Astrocyte (in vitro differentiated cells and primary cell): ENCODE data around the gene CHST11. TPM values are rescaled to one million over a fixed set of nuclear protein-coding genes. Genes with fewer than 3 reads are reported as not detected.

Source experiments
- DNase-seq: peaks from one replicate; pipeline ENCODE4 v3.0.0-alpha.2; 2010; ENCODE audit warnings: low read depth
- FAIRE-seq: peaks from 2 replicates; lab custom pipeline; 2011; peaks lifted over from hg19 to GRCh38; lab: Jason Lieb, UNC
- H2AFZ ChIP-seq: 2 replicates; pipeline ENCODE4 v1.6.0; 2012; ENCODE audit warnings: low read depth, low read length, inconsistent platforms
- H3K27ac ChIP-seq: 2 replicates; pipeline ENCODE4 v1.5.1; 2011; ENCODE audit warnings: low read depth, low read length, inconsistent platforms
- H3K27me3 ChIP-seq: 2 replicates; pipeline ENCODE4 v1.6.0; 2011; ENCODE audit warnings: low read length, inconsistent platforms; ENCODE audit not compliant: insufficient read depth
- H3K36me3 ChIP-seq: 2 replicates; pipeline ENCODE4 v1.5.1; 2011; ENCODE audit warnings: low read length, inconsistent platforms; ENCODE audit not compliant: insufficient read depth
- H3K4me1 ChIP-seq: 2 replicates; pipeline ENCODE4 v1.5.1; 2011; ENCODE audit warnings: low read length, inconsistent platforms; ENCODE audit not compliant: insufficient read depth
- H3K4me2 ChIP-seq: 2 replicates; pipeline ENCODE4 v1.6.0; 2012; ENCODE audit warnings: low read length, inconsistent platforms
- H3K4me3 ChIP-seq: 2 replicates; pipeline ENCODE4 v1.5.1; 2011; ENCODE audit warnings: low read depth, mild to moderate bottlenecking, low read length, inconsistent platforms; ENCODE audit not compliant: insufficient read depth
- H3K79me2 ChIP-seq: 2 replicates; pipeline ENCODE4 v1.6.0; 2012; ENCODE audit warnings: mild to moderate bottlenecking, low read length, inconsistent platforms; ENCODE audit not compliant: insufficient read depth
- H3K9ac ChIP-seq: 2 replicates; pipeline ENCODE4 v1.6.0; 2012; ENCODE audit warnings: mild to moderate bottlenecking, low read length, inconsistent platforms
- H3K9me3 ChIP-seq: 2 replicates; pipeline ENCODE4 v1.5.1; 2012; ENCODE audit warnings: low read depth, mild to moderate bottlenecking, low read length, inconsistent platforms; ENCODE audit not compliant: insufficient read depth
- H4K20me1 ChIP-seq: 2 replicates; pipeline ENCODE4 v1.6.0; 2012; ENCODE audit warnings: low read length, inconsistent platforms; ENCODE audit not compliant: insufficient read depth
- H3K27ac Mint-ChIP-seq: one replicate; pipeline ENCODE4 v1.8.0; 2021; ENCODE audit warnings: mild to moderate bottlenecking, mixed read lengths; ENCODE audit not compliant: unreplicated experiment
- H3K27me3 Mint-ChIP-seq: one replicate; pipeline ENCODE4 v1.8.0; 2021; ENCODE audit warnings: low read depth, mixed read lengths; ENCODE audit not compliant: unreplicated experiment
- H3K36me3 Mint-ChIP-seq: one replicate; pipeline ENCODE4 v1.8.0; 2021; ENCODE audit warnings: low read depth, mixed read lengths; ENCODE audit not compliant: unreplicated experiment
- H3K4me1 Mint-ChIP-seq: one replicate; pipeline ENCODE4 v1.8.0; 2021; ENCODE audit warnings: low read depth, mixed read lengths; ENCODE audit not compliant: unreplicated experiment
- H3K4me3 Mint-ChIP-seq: one replicate; pipeline ENCODE4 v1.8.0; 2021; ENCODE audit warnings: mild to moderate bottlenecking, moderate library complexity, mixed read lengths; ENCODE audit not compliant: unreplicated experiment
- H3K9me3 Mint-ChIP-seq: one replicate; pipeline ENCODE4 v1.8.0; 2021; ENCODE audit warnings: mild to moderate bottlenecking, mixed read lengths; ENCODE audit not compliant: unreplicated experiment
- CTCF ChIP-seq: IDR thresholded peaks from 2 replicates; pipeline ENCODE4 v1.5.1; 2011; ENCODE audit warnings: low read depth, mild to moderate bottlenecking, inconsistent platforms, low read length, moderate library complexity; ENCODE audit not compliant: insufficient read depth
- EZH2 ChIP-seq: IDR thresholded peaks from 2 replicates; pipeline ENCODE4 v1.6.1; 2012; ENCODE audit warnings: mild to moderate bottlenecking, low read length, inconsistent platforms; ENCODE audit not compliant: insufficient read depth
- total RNA-seq: library from RNA; stranded (reverse); gene quantifications from 2 replicates; pipeline ENCODE4 v1.2.1, GENCODE V29; 2021

CHST11 gene
- total RNA-seq, 1 donor from 2014 or later = 30.2 TPM

DNA sequence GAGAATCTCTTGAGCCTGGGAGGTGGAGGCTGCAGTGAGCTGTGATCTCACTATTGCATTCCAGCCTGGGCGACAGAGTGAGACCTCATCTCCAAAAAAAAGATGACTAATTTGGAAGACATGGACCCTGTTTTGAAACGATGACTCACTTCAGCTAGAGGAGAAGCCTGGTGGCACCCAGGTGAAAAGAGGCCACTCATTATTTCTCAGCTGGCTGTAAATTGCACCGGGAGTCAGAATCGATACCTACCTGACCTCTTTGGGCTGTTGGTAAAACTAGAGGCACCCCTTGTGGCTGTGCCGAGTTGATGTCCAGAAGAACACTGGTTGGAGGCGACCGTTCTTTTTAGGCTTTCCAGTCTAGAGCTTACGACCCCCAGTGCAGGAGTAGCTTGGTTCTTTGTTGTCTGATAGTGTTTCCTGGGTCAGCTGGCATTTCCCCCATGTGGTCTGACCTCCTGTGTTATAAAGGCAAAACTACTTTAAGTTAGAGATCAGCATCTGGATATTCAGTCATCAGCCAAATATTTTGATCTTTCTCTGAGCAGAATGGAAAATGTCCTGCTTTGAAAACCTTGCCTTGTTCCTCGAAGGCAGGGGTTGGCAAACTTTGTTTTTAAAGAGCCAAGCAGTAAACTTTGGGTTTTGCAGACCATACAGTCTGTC lies 93.2 kb downstream of the CHST11 start:
- Mint-ChIP-seq H3K27me3 (no peaks in the 10 kb centered on the region), H3K36me3 (peaks cover 11% of the 10 kb centered on the region), H3K4me1 (no peaks in the 10 kb centered on the region), H3K4me3 (no peak overlapping the region), H3K27ac (no peak overlapping the region), H3K9me3 (no peaks in the 10 kb centered on the region)
- TF ChIP-seq EZH2 (no peak), CTCF (no peak)
- H3K27me3 ChIP-seq = no peaks in the 10 kb centered on the region
- DNase-seq (peak; percentile 52), FAIRE-seq (no peak)
- H3K4me3 ChIP-seq = no peak overlapping the region
- H2AFZ ChIP-seq = no peak overlapping the region
- H3K4me2 ChIP-seq = no peak overlapping the region
- H3K4me1 ChIP-seq = no peaks in the 10 kb centered on the region
- H3K9ac ChIP-seq = no peak overlapping the region
- H3K9me3 ChIP-seq = no peaks in the 10 kb centered on the region
- H4K20me1 ChIP-seq = peaks cover 83% of the 10 kb centered on the region
- no peak overlapping the region for H3K27ac ChIP-seq
- peaks cover 37% of the 10 kb centered on the region for H3K79me2 ChIP-seq
- H3K36me3 ChIP-seq = no peaks in the 10 kb centered on the region

DNA sequence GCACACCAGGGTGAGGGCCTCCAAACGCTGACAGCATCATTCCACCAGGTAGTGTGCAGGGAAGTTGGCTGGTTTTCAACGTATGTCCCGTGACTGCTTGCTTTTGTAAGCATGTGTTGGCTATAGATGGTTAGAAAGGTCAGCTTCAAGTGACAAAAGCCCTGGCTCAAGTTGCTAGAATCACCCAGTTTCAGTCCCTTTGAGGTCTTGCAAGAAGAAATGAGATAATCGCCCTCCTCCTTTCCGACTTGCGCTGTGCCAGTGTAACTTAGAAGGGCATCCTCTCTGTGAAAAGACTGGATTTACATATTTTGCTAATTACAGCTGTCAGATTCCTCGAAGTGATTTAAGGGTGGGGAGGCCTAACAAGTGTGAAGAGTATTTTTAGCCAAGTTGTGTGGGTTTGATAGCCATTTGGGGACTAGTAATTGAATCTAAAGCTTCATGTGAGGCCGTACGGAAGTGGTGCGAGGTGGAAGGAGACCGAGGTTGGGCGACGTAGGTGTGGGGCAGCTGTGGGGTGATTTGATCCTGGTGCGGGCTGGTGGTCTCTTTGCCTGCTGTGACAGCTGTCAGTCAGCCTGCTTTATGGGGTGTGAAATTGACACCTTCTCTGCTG lies 94.7 kb downstream of the CHST11 start:
- Mint-ChIP-seq H3K36me3 (peaks cover 9% of the 10 kb centered on the region), H3K27me3 (no peaks in the 10 kb centered on the region), H3K4me1 (no peaks in the 10 kb centered on the region), H3K27ac (no peak overlapping the region), H3K4me3 (no peak overlapping the region), H3K9me3 (no peaks in the 10 kb centered on the region)
- Histone ChIP-seq H3K4me1 (no peaks in the 10 kb centered on the region), H3K79me2 (peaks cover 31% of the 10 kb centered on the region), H3K9me3 (no peaks in the 10 kb centered on the region), H3K9ac (no peak overlapping the region), H2AFZ (no peak overlapping the region), H3K4me2 (no peak overlapping the region), H3K27ac (no peak overlapping the region), H3K36me3 (no peaks in the 10 kb centered on the region), H3K27me3 (no peaks in the 10 kb centered on the region), H4K20me1 (peaks cover 89% of the 10 kb centered on the region), H3K4me3 (no peak overlapping the region)
- DNase-seq (no peak), FAIRE-seq (no peak)
- TF ChIP-seq CTCF (no peak), EZH2 (no peak)

GRCh38 chr12:104553421-104553820 lies 96.7 kb downstream of the CHST11 start:
- H3K4me2 ChIP-seq = no peak overlapping the region
- H3K9me3 Mint-ChIP-seq = no peaks in the 10 kb centered on the region
- peaks cover 27% of the 10 kb centered on the region for H3K79me2 ChIP-seq
- no peak overlapping the region for H3K27ac Mint-ChIP-seq
- H4K20me1 ChIP-seq = peaks cover 90% of the 10 kb centered on the region
- no peak overlapping the region for H2AFZ ChIP-seq
- no peaks in the 10 kb centered on the region for H3K4me1 ChIP-seq
- peaks cover 11% of the 10 kb centered on the region for H3K36me3 Mint-ChIP-seq
- no peaks in the 10 kb centered on the region for H3K4me1 Mint-ChIP-seq
- no peaks in the 10 kb centered on the region for H3K27me3 Mint-ChIP-seq
- no peaks in the 10 kb centered on the region for H3K9me3 ChIP-seq
- FAIRE-seq (no peak), DNase-seq (no peak)
- H3K27ac ChIP-seq = no peak overlapping the region
- no peak overlapping the region for H3K4me3 Mint-ChIP-seq
- H3K27me3 ChIP-seq = no peaks in the 10 kb centered on the region
- no peak overlapping the region for H3K9ac ChIP-seq
- no peaks in the 10 kb centered on the region for H3K36me3 ChIP-seq
- TF ChIP-seq EZH2 (no peak), CTCF (no peak)
- H3K4me3 ChIP-seq = no peak overlapping the region
